ENCODE results near the gene SERP1. TPM values are rescaled to one million over a fixed set of nuclear protein-coding genes. Genes with fewer than 3 reads are reported as not detected.

The SERP1 gene
- polyA plus RNA-seq, 4 donors, result 131 to 141 (median 140) TPM

DNA sequence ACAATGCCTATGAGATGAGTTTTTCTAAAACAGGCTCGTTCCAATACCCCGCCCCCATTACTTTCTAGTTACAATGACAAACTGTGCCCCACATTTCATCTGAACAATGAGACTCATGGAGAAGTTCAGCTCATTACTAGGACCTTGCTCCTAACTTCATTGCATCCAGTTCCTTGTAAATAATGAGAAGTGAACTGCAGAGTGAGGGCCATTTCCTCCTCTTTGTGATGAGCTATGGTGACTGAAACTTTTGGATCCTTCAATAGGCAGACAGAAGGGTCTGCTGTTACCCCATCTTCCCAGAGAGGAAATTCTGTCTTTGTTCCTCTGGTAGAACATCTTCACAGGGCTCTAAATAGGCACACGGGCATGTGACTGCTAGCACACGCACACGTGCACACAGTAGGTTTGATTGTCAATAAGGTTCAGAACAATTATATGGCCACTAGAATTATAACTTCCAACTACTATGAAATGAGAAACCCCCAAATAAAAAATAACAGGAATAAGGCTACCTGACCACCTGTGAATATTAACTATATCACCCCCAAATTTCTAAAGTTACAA lies 51.8 kb downstream of the SERP1 start:
- no peak for DNase-seq (ENCODE audit: low read depth in 4 of 4, low spot score in 3 of 4)

Other genes starting within 250 kb of the SERP1 start
- 10 to 100 TPM; 50.3 to 75.3 (median 67.8) TPM for gene TSC22D2, start 138.2 kb downstream of the SERP1 start, polyA plus RNA-seq (ENCODE audit: insufficient read length in 4 of 4)
- gene EIF2A, start 291 bp upstream of the SERP1 start, polyA plus RNA-seq (ENCODE audit: insufficient read length in 4 of 4), result 100 to 1,000 TPM; 139 to 189 (median 170) TPM
- 100 to 1,000 TPM; 117 to 137 (median 133) TPM for gene SELENOT, start 56.8 kb upstream of the SERP1 start, polyA plus RNA-seq (ENCODE audit: insufficient read length in 4 of 4)
- gene ERICH6, start 157.4 kb upstream of the SERP1 start, polyA plus RNA-seq (ENCODE audit: insufficient read length in 4 of 4), result under 1 TPM; 0.34 to 0.98 (median 0.67) TPM
- gene SIAH2, start 216.7 kb upstream of the SERP1 start, polyA plus RNA-seq (ENCODE audit: insufficient read length in 4 of 4), result 10 to 100 TPM; 19.2 to 21.2 (median 19.9) TPM